ENCODE data around the gene KATNAL1. TPM values are rescaled to one million over a fixed set of nuclear protein-coding genes. Genes with fewer than 3 reads are reported as not detected.
A peak's percentile ranks its signal among the peaks of the same experiment; 100 is the strongest.
"Not testable (repeated sequence)": the region's sequence is repeated elsewhere in the genome, so short reads cannot be mapped to it uniquely, and the experiment has no call there.

Gene KATNAL1
- total and polyA plus RNA-seq, 10 of the 15 experiments (the other 5 are each of a cell fraction or from before 2014, with no cell fraction given): 6.5 to 18.7 (median 11.7) TPM

DNA sequence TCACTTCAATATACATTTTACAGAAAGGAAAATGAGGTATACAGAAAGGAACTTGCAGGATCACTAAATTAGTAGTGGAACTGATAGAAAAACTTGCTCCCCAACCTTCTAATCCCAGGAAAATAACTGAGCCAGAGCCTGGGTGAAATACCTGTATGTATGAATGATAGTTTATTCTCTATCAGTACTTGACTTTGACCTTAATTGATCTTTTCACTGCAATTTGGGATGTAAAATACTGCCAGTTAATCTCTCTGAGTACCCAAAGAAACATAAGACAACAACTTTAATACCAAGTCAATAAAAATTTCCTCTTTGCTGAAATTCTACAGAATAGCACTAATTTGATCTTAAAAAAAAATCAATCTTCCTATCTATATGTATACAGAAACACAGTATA is 33.3 kb downstream of the KATNAL1 start (continued):
- TF ChIP-seq TCF3 (IDR thresholded peaks at IDR 0.05; ENCODE audit: borderline replicate concordance, insufficient read depth, low read depth, low read length): no peak

DNA sequence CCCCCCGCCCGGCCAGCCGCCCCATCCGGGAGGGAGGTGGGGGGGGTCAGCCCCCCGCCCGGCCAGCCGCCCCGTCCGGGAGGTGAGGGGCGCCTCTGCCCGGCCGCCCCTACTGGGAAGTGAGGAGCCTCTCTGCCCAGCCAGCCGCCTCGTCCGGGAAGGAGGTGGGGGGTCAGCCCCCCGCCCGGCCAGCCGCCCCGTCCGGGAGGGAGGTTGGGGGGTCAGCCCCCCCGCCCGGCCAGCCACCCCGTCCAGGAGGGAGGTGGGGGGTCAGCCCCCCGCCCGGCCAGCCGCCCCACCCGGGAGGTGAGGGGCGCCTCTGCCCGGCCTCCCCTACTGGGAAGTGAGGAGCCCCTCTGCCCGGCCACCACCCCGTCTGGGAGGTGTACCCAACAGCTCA is 37.3 kb downstream of the KATNAL1 start:
- H3K4me3 ChIP-seq; in situ Hi-C loops (cut with MboI); FAIRE-seq; H3K27ac ChIP-seq (ENCODE audit: control insufficient read depth, insufficient read depth); SMC1A ChIA-PET (ENCODE audit: uncharacterized antibody, unreplicated experiment); H3K9me3 ChIP-seq (replicated peaks; ENCODE audit: control insufficient read depth, insufficient read depth, low read length); CTCF ChIA-PET; H3K4me2 ChIP-seq (ENCODE audit: control insufficient read depth, insufficient read depth); ATAC-seq; RAD21 ChIA-PET (ENCODE audit: unreplicated experiment); H3K9ac ChIP-seq (ENCODE audit: control insufficient read depth, insufficient read depth, low read length); intact Hi-C loops (cut with micrococcal nuclease; ENCODE audit: unreplicated experiment); DNase-seq (ENCODE audit: low read depth, low spot score); POLR2A ChIA-PET; H3K4me1 ChIP-seq (ENCODE audit: control insufficient read depth, insufficient read depth, low read length); H2AFZ ChIP-seq (ENCODE audit: control insufficient read depth, low read depth, low read length); BruUV-seq (replicated peaks); H4K20me1 ChIP-seq (ENCODE audit: control insufficient read depth, insufficient read depth); H3K27me3 ChIP-seq (replicated peaks in 1 of 2; ENCODE audit: control insufficient read depth in 2 of 2, insufficient read depth in 2 of 2, low read length in 1 of 2); H3K79me2 ChIP-seq (ENCODE audit: control insufficient read depth, insufficient read depth, low read length); H3K36me3 ChIP-seq (ENCODE audit: control insufficient read depth in 2 of 2, insufficient read depth in 2 of 2, low read length in 1 of 2): not testable (repeated sequence)
- no CpG with 5 or more reads among the region's 31 CpGs for WGBS (ENCODE audit: insufficient coverage, insufficient replicate concordance, low lambda C conversion rate, missing lambda C conversion rate)

DNA sequence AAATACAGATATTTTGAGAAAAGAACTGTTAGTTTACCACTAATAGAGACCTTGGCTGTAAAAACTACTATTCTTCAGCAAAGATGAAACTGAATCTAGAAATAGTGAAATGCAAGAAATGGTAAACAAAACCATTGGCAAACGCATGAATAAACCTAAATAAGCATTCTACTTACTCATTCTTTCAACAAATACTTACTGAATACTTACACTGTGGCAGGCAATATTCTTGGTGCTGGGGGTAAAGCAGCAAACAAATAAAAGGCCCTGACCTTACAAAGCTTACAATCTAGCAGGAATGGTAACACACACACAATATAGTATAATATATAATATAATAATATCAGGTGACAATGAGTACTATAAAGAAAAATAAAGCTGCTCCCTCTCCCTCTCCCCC is 38.7 kb downstream of the KATNAL1 start:
- ChIA-PET POLR2A (no interaction called here), SMC1A (ENCODE audit: uncharacterized antibody, unreplicated experiment) (interaction anchor here (2.4 kb wide), 1 partner anchor 17 kb away, joined by 10 read pairs; no protein-coding TSS in a partner anchor), RAD21 (ENCODE audit: unreplicated experiment) (no interaction called here), CTCF (no interaction called here)
- Histone ChIP-seq H3K9ac (ENCODE audit: control insufficient read depth, insufficient read depth, low read length) (no peak overlapping the region), H3K4me2 (ENCODE audit: control insufficient read depth, insufficient read depth) (0 out of 2 replicates have a peak overlapping the region, but pooled peaks have one; percentile 17), H3K4me3 (no peak overlapping the region), H3K36me3 (ENCODE audit: control insufficient read depth in 2 of 2, insufficient read depth in 2 of 2, low read length in 1 of 2) (no peaks in the 10 kb centered on the region; a peak in 2 of 4 replicates), H3K27ac (ENCODE audit: control insufficient read depth, insufficient read depth) (no peak overlapping the region; the same call in 1 of the 2 replicates), H4K20me1 (ENCODE audit: control insufficient read depth, insufficient read depth) (no peaks in the 10 kb centered on the region), H3K9me3 (replicated peaks; ENCODE audit: control insufficient read depth, insufficient read depth, low read length) (no peaks in the 10 kb centered on the region), H3K27me3 (replicated peaks in 1 of 2; ENCODE audit: control insufficient read depth in 2 of 2, insufficient read depth in 2 of 2, low read length in 1 of 2) (no peaks in the 10 kb centered on the region), H3K79me2 (ENCODE audit: control insufficient read depth, insufficient read depth, low read length) (no peaks in the 10 kb centered on the region), H3K4me1 (ENCODE audit: control insufficient read depth, insufficient read depth, low read length) (no peaks in the 10 kb centered on the region), H2AFZ (ENCODE audit: control insufficient read depth, low read depth, low read length) (no peak overlapping the region)
- peak; percentile 31; the same call in 2 of the 3 replicates for ATAC-seq
- no peak for DNase-seq (ENCODE audit: low read depth, low spot score)
- in situ Hi-C loops (cut with MboI): no loop called here
- BruUV-seq (replicated peaks): no TSS peak
- intact Hi-C loops (cut with micrococcal nuclease; ENCODE audit: unreplicated experiment): no loop called here
- FAIRE-seq: no peak
- WGBS (ENCODE audit: insufficient coverage, insufficient replicate concordance, low lambda C conversion rate, missing lambda C conversion rate): 15% methylated on average over 1 of the region's 1 CpG
- TF ChIP-seq ATF7 (IDR thresholded peaks at IDR 0.05; ENCODE audit: low read depth): no peak
- TF ChIP-seq CREB1 (IDR thresholded peaks at IDR 0.05; ENCODE audit: low read depth): no peak
- no peak for TF ChIP-seq TCF3 (IDR thresholded peaks at IDR 0.05; ENCODE audit: borderline replicate concordance, insufficient read depth, low read depth, low read length)
- no peak for TF ChIP-seq EGR1 (IDR thresholded peaks at IDR 0.05; ENCODE audit: borderline replicate concordance in 1 of 2, low read depth in 2 of 2, low read length in 2 of 2)
- TF ChIP-seq RUNX3 (IDR thresholded peaks at IDR 0.05; ENCODE audit: low read length): no peak
- no peak for TF ChIP-seq MTA3 (IDR thresholded peaks at IDR 0.05; ENCODE audit: borderline replicate concordance, low read length)
- TF ChIP-seq RBBP5 (conservative IDR thresholded peaks at IDR 0.05): no peak
- TF ChIP-seq, protein P1, sequence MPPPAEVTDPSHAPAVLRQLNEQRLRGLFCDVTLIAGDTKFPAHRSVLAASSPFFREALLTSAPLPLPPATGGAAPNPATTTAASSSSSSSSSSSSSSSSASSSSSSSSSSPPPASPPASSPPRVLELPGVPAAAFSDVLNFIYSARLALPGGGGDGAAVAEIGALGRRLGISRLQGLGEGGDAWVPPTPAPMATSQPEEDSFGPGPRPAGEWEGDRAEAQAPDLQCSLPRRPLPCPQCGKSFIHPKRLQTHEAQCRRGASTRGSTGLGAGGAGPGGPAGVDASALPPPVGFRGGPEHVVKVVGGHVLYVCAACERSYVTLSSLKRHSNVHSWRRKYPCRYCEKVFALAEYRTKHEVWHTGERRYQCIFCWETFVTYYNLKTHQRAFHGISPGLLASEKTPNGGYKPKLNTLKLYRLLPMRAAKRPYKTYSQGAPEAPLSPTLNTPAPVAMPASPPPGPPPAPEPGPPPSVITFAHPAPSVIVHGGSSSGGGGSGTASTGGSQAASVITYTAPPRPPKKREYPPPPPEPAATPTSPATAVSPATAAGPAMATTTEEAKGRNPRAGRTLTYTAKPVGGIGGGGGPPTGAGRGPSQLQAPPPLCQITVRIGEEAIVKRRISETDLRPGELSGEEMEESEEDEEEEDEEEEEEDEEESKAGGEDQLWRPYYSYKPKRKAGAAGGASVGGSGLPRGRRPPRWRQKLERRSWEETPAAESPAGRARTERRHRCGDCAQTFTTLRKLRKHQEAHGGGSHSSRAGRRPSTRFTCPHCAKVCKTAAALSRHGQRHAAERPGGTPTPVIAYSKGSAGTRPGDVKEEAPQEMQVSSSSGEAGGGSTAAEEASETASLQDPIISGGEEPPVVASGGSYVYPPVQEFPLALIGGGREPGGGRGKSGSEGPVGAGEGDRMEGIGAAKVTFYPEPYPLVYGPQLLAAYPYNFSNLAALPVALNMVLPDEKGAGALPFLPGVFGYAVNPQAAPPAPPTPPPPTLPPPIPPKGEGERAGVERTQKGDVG (CRISPR knock-in tag; IDR thresholded peaks at IDR 0.05): no peak
- no peak for TF ChIP-seq BHLHE40 (IDR thresholded peaks at IDR 0.05; ENCODE audit: borderline replicate concordance in 1 of 2, low read depth in 2 of 2, low read length in 1 of 2)
- TF ChIP-seq, protein P2, sequence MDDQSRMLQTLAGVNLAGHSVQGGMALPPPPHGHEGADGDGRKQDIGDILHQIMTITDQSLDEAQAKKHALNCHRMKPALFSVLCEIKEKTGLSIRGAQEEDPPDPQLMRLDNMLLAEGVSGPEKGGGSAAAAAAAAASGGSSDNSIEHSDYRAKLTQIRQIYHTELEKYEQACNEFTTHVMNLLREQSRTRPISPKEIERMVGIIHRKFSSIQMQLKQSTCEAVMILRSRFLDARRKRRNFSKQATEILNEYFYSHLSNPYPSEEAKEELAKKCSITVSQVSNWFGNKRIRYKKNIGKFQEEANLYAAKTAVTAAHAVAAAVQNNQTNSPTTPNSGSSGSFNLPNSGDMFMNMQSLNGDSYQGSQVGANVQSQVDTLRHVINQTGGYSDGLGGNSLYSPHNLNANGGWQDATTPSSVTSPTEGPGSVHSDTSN (IDR thresholded peaks at IDR 0.05; ENCODE audit: insufficient replicate concordance, low read depth, low read length): no peak
- TF ChIP-seq TBL1XR1 (IDR thresholded peaks at IDR 0.05; ENCODE audit: low read depth, low read length): no peak
- TF ChIP-seq MXI1 (IDR thresholded peaks at IDR 0.05; ENCODE audit: low read depth, low read length): no peak
